HUES6 (cell line): ENCODE results near the gene C5AR2.
"Not testable (repeated sequence)": the region's sequence is repeated elsewhere in the genome, so short reads cannot be mapped to it uniquely, and the experiment has no call there.

Experiments used
- H3K27ac ChIP-seq: 2 replicates; pipeline ENCODE4 v1.7.0; 2013; ENCODE audit warnings: low read depth, mild to moderate bottlenecking, low read length, inconsistent platforms
- H3K27me3 ChIP-seq: 2 replicates; pipeline ENCODE4 v1.6.1; 2013; ENCODE audit warnings: low read length; ENCODE audit not compliant: control insufficient read depth, insufficient read depth
- H3K36me3 ChIP-seq: 2 replicates; pipeline ENCODE4 v1.6.1; 2013; ENCODE audit warnings: low read length; ENCODE audit not compliant: control insufficient read depth, insufficient read depth
- H3K4me1 ChIP-seq: 2 replicates; pipeline ENCODE4 v1.6.1; 2013; ENCODE audit warnings: low read length; ENCODE audit not compliant: control insufficient read depth, insufficient read depth
- H3K4me3 ChIP-seq: 2 replicates; pipeline ENCODE4 v1.5.1; 2013; ENCODE audit warnings: low read depth, low read length
- H3K9ac ChIP-seq: one replicate; pipeline ENCODE4 v1.6.1; 2013; ENCODE audit warnings: mild to moderate bottlenecking, low read length
- H3K9me3 ChIP-seq: 2 replicates; pipeline ENCODE4 v1.6.1; 2013; ENCODE audit warnings: low read depth, low read length; ENCODE audit not compliant: control insufficient read depth, insufficient read depth

C5AR2 gene

DNA sequence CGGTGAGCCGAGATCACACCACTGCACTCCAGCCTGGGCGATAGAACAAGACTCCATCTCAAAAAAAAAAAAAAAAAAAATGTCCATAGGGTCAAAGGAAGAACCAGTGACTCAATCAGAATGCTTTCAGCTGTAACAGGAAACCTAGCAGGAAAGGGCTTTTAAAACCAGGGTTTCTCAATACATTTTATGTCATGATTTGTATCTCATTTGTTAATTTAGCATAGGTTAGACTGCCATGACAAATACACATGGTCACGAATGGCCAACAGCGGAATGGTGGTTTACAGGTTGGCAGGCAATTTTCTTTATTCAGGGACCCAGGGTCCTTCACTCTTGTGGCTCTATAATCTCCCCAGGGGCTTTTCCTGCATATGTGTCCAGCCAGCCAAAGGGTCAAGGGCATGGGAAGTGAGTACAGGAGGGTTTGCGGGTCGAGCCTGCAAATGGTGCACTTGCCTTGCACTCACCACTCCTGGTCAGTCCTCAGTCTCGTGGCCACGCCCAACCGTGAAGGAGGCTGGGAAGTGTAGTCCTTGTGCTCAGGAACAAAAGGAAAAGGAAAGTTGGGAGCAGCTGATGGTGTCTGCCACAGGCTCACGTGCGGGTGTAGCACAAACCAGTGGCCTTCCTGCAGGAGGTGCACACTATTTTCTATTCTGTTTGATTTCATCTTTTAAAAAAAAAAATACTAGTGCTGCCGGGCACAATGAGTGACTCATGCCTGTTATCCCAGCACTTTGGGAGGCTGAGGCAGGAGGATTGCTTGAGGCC, 32.0 kb downstream of the C5AR2 start:
- Histone ChIP-seq H3K9ac (no peak overlapping the region), H3K27ac (no peak overlapping the region), H3K36me3 (peaks cover 85% of the 10 kb centered on the region), H3K4me1 (no peaks in the 10 kb centered on the region), H3K9me3 (no peaks in the 10 kb centered on the region), H3K27me3 (no peaks in the 10 kb centered on the region), H3K4me3 (no peak overlapping the region)

DNA sequence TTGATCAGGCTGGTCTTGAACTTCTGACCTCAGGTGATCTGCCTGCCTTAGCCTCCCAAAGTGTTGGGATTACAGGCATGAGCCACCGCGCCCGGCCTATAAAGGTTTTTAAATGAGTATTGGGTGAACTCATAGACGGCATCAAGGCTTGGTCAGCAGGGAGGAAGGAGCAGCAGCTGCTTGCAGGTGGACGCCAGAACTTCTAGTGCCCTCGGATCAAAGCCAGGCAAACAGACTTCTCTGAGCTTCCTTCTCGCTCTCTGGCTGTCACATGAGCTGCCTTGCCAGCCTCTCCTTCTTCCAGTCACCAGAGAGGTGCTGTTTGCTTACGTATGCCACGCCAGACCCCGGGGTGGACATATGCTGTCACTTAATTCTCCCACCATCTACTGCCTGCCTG, 33.5 kb downstream of the C5AR2 start:
- not testable (repeated sequence) for H3K4me3 ChIP-seq, H3K27me3 ChIP-seq, H3K4me1 ChIP-seq, H3K9ac ChIP-seq, H3K27ac ChIP-seq, H3K9me3 ChIP-seq
- H3K36me3 ChIP-seq, result peaks cover 85% of the 10 kb centered on the region

DNA sequence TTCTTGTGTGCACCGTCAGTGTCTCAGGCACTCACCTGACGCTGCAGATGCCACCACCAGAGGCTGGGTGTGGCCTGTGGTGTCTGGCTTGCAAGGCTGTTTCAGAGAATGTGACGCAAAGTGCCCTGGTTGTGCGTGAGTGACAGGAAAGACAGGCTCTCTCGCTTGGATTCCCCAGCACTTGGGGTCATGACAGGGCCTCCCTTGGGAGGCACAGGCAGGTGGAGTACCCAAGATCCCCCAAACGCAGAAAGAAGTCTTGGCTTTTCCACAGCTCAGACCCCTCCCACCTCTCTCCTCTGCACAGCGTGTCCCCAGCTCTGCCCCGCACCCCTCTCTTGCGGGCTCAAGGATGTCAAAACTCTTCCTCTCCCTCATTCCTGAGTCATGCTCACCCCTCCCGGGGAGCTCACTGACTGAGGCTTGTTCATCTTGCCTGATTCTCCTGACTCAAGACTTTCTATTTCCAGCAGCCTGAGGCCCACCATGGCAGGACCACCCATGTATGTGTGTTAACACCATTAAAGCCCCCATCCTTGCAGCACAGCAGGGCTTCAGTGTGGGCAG, 38.2 kb downstream of the C5AR2 start:
- Histone ChIP-seq H3K27ac (no peak overlapping the region), H3K9me3 (no peaks in the 10 kb centered on the region), H3K4me3 (no peak overlapping the region), H3K36me3 (peaks cover 86% of the 10 kb centered on the region), H3K27me3 (no peaks in the 10 kb centered on the region), H3K4me1 (no peaks in the 10 kb centered on the region), H3K9ac (peak overlapping the region; percentile 20)

DNA sequence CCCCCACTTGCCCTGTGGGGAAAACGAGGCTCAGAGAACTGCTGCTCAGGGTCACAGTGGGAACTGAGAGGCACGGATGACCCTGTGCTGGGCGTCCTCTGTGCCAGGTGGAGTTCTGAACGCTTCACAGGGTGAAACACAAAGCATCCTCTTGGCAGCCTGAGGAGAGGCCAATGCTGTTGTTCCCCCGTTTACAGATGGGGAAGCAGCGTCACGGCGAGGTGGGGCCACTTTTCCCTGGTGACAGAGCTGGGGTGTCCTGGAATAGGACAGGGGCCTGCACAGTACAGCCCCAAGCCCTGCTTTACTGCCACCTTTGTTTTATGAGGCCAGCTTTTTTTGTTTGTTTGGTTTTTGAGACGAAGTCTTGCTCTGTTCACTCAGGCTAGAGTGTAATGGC, 39.3 kb downstream of the C5AR2 start:
- Histone ChIP-seq H3K27me3 (no peaks in the 10 kb centered on the region), H3K27ac (no peak overlapping the region), H3K4me3 (no peak overlapping the region), H3K9me3 (no peaks in the 10 kb centered on the region), H3K9ac (no peak overlapping the region), H3K4me1 (no peaks in the 10 kb centered on the region), H3K36me3 (peaks cover 90% of the 10 kb centered on the region)

DNA sequence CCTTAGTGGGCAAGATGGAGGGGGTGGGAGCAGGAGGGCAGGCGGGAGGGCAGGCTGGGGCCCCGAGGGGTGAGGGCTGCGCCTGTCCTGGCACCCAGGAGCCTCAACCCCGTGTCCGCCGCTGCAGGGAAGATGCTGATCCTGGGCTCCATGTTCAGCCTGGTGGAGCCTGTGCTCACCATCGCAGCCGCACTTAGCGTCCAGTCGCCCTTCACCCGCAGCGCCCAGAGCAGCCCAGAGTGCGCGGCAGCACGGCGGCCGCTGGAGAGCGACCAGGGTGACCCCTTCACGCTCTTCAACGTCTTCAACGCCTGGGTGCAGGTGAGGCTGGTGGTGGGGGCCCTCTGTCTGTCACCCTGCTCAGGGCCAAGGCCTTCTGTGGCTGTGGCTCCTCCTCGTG, 40.6 kb downstream of the C5AR2 start:
- no peak overlapping the region for H3K27ac ChIP-seq
- no peaks in the 10 kb centered on the region for H3K4me1 ChIP-seq
- H3K36me3 ChIP-seq, result peaks cover 92% of the 10 kb centered on the region
- no peaks in the 10 kb centered on the region for H3K9me3 ChIP-seq
- no peaks in the 10 kb centered on the region for H3K27me3 ChIP-seq
- H3K4me3 ChIP-seq, result no peak overlapping the region
- no peak overlapping the region for H3K9ac ChIP-seq

DNA sequence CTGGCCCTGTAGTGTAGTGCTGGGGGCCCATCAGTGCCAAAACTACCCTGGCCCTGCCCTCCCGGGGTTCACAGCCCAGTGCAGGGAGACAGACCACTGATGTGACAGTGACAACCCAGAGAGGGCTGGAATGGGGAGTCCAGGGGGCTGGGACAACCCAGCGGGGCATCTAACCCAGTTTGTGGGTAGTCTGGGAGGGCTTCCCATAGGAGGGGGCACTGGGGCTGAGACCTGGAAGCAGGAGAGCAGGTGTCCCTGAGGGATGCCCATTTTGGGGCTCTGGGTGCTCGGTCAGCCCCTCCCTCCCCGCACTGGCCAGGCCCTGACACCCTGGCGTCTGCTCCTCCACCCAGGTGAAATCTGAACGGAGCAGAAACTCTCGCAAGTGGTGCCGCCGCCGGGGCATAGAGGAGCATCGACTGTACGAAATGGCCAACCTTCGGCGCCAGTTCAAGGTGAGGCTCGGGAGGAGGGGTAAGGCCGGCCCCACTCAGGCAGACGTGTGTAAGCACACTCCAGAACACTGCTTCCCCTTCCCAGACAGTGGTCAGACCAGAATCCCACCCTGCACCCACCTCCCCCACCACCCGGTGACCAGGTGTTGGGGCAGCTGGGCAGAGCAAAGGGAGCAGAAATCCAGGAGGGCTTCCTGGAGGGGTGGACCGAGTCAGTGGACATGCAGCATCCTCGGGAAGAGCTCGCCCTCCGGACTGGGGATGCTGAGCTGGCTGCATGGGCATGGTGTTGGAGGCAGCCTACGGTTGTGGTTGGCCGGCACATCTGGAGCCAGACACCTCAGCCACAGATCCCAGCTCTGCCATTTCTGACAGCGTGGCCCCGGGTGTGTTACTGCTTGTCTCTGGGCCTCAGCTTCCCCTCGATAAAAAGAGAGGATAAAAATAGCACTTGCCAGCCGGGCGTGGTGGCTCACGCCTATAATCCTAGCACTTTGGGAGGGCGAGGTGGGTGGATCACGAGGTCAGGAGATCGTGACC, 41.6 kb downstream of the C5AR2 start:
- H3K36me3 ChIP-seq, result peaks cover 99% of the 10 kb centered on the region
- no peaks in the 10 kb centered on the region for H3K4me1 ChIP-seq
- no peaks in the 10 kb centered on the region for H3K9me3 ChIP-seq
- no peaks in the 10 kb centered on the region for H3K27me3 ChIP-seq
- H3K9ac ChIP-seq, result no peak overlapping the region
- H3K27ac ChIP-seq, result no peak overlapping the region
- no peak overlapping the region for H3K4me3 ChIP-seq

DNA sequence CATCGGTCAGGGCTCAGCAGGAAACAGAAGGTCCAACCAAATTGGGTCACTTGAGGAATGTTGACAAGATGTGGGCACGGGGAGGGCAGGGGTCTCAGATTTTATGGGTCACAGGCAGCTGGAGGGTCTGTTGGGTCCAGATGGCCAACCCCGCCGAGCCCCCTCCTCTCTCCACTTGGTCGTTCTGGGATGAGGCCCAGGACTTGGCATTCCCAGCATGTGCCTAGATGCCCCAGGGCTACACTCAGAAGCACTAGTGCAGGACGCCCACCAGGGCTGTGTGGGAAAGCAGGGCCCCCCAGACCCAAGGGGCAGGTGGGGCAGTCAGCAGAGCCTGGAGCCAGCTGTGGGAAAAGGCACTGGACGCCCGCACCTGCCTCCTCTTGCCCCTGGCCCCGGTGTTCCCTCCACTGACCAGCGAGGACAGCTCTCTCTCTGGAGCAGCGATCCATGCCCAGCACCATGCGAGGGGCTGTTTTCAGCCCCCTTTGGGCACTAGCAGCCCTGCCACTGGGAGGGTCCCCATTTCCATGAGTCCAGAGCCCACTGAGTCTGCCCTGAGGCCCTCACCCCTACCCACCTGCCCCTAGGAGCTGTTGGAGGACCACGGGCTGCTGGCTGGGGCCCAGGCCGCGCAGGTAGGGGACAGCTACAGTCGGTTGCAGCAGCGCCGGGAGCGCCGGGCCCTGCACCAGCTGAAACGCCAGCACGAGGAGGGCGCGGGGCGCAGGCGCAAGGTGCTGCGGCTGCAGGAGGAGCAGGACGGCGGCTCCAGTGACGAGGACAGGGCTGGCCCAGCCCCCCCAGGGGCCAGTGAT, 43.1 kb downstream of the C5AR2 start:
- Histone ChIP-seq H3K9me3 (no peaks in the 10 kb centered on the region), H3K9ac (no peak overlapping the region), H3K27ac (no peak overlapping the region), H3K4me1 (no peaks in the 10 kb centered on the region), H3K27me3 (no peaks in the 10 kb centered on the region), H3K4me3 (no peak overlapping the region), H3K36me3 (peaks cover 96% of the 10 kb centered on the region)

DNA sequence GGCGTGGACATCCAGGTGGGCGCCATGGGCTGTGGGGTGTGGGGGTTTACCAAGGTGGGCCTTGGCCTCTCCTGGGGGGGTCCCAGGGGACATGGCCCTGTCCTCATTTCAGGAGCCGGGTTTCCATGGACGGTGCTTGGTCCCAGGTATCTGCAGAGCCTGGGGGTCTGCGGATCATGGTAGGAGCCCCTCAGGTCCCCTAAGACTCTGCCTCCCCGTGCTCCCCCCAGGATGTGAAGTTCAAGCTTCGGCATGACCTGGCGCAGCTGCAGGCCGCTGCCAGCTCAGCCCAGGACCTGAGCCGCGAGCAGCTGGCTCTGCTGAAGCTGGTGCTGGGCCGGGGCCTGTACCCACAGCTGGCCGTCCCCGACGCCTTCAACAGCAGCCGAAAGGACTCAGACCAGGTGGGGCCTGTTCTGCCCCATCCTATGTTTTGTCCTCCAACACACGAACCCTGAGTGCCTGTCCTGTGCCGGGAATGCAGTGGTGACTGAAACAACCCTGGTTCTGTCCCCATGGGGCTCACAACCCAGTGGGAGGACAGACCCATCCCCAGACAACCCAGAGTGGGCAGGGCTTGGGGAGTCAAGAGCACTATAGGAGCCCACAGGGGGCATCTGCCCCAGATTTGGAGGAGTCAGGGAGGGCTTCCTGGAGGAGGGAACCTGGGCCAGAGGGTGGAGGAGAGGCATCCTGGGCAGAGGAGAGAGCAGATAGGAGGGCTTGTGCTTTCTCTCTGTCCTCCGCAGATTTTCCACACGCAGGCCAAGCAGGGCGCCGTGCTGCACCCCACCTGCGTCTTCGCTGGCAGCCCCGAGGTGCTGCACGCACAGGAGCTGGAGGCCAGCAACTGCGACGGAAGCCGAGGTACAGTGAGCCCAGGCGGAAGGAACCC, 44.0 kb downstream of the C5AR2 start:
- peaks cover 96% of the 10 kb centered on the region for H3K36me3 ChIP-seq
- H3K9me3 ChIP-seq, result no peaks in the 10 kb centered on the region
- H3K4me3 ChIP-seq, result no peak overlapping the region
- H3K27ac ChIP-seq, result no peak overlapping the region
- H3K27me3 ChIP-seq, result no peaks in the 10 kb centered on the region
- no peak overlapping the region for H3K9ac ChIP-seq
- H3K4me1 ChIP-seq, result no peaks in the 10 kb centered on the region

DNA sequence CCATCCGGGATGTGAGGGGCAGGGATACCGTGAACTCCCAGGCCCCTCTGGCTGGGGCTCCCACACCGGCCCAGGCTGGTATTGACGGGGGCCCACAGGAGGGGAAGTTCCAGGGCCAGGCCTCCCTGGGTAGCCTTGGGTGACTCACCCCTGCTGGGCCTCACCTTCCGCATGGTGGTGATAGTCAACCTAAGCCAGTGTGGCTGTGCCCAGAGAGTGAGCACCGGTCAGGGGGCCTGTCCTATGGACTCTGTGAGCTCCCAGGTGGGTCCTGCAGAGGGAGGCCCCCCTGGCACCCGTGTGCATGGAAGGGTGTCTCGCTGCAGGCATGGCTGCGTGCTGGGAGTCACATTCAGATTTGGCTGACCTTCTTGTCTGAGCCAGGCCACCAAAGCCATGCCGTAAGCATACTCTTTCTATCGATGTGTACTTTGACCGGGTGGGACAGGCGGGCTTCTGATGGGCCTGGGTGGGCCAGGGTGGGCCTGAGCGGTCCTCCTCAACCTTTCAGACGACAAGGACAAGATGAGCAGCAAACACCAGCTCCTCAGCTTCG, 44.7 kb downstream of the C5AR2 start:
- H3K36me3 ChIP-seq, result peaks cover 97% of the 10 kb centered on the region
- H3K4me1 ChIP-seq, result no peaks in the 10 kb centered on the region
- no peaks in the 10 kb centered on the region for H3K27me3 ChIP-seq
- no peak overlapping the region for H3K9ac ChIP-seq
- no peaks in the 10 kb centered on the region for H3K9me3 ChIP-seq
- H3K4me3 ChIP-seq, result no peak overlapping the region
- H3K27ac ChIP-seq, result no peak overlapping the region
